ENCODE results near the gene CDC42SE2. TPM values are rescaled to one million over a fixed set of nuclear protein-coding genes. Genes with fewer than 3 reads are reported as not detected.
"Not testable (repeated sequence)": the region's sequence is repeated elsewhere in the genome, so short reads cannot be mapped to it uniquely, and the experiment has no call there.

Gene CDC42SE2
- total RNA-seq, 1 donor from 2014 or later, result 49.3 TPM

DNA sequence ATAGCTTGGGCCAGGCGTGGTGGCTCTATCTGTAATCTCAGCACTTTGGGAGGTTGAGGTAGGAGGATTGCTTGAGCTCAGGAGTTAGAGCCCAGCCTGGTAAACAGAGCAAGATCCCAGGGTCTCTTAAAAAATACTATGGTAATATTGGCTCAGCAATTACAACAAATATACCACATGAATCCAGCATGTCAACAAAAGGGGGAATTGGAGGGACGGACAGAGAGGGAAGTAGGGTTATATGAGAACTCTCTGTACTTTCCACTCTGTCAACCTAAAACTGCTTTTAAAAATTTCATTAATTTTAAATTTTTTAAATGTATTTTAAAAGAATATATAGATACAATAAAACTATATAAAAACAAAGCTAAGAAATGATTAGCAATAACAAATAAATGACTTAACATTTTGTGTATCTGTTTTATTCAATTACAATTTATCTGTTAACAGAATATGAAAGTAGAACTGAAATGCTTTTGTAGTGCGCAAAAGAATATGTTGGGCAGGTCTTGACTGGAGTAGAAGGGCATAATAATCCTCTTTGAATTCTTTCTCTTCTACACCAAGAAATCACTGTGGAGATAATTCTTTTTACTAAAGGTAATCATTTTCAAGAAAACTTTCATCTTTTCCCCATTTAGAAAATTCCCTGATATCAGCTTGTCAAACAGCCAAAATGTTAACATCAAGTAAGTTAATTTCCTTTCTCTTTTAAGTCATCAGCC is 12.9 kb upstream of the CDC42SE2 start:
- no peak for DNase-seq (ENCODE audit: low read depth, low spot score)

DNA sequence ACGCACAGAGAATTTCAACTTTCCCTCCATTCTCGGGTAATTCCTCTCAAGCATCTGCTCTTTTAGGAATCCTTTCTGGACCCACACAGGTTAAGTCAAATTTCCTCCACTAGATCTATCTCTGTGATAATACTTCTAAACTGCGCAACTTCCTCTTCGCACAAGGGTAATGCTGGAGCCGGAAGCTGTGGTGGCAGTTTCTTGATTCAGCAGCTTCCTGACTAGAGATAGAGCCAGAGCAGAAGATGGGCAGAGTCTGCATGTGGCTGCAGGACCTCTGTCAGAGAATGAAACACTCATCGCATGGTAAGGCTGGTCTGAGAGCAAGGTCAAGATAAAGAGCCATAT is 11.1 kb upstream of the CDC42SE2 start:
- DNase-seq (ENCODE audit: low read depth, low spot score), result no peak

DNA sequence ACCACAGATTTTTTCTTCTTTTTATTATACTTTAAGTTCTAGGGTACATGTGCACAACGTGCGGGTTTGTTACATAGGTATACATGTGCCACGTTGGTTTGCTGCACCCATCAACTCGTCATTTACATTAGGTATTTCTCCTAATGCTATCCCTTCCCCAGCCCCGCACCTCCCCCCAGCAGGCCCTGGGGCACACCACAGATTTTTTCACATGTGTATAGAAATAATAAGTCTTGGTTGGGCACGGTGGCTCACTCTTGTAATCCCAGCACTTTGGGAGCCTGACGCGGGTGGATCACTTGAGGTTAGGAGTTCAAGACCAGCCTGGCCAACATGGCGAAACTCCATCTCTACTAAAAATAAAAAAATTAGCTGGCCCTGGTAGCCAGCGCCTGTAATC is 9.8 kb upstream of the CDC42SE2 start:
- DNase-seq (ENCODE audit: low read depth, low spot score), result not testable (repeated sequence)

DNA sequence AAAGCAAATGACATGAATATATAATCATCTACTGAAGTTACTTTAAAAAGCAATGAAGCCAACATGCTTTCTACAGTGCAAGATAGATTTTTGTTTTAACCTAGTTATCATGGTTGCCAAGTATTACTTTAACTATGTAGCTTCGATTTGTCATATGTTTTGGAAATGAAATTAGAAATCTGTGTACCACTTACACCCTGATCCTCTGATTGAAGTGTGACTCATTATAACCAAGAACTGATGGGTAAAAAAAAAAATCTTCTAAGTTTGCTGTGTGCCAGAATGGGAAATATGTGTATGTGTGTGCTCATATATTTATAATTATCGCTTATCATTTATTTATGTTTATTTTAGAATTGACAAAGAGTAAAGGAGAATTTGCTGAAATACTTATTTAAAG is 9.1 kb upstream of the CDC42SE2 start:
- DNase-seq (ENCODE audit: low read depth, low spot score), result no peak

DNA sequence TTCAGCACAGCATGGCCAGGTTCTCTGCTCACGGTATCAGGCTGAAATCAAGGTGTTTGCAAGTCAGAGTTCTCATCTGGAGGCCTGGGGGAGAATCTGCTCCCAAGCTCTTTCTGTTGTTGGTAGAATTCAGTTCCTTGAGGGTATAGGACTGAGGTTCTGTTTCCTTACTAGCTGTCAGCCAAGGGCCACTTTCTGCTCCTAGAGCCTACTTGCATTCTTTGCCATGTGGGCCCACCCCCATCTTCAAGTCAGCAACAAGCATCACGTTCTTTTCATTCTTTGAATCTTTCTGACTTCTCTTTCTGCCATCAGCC is 7.4 kb upstream of the CDC42SE2 start:
- no peak for DNase-seq (ENCODE audit: low read depth, low spot score)

DNA sequence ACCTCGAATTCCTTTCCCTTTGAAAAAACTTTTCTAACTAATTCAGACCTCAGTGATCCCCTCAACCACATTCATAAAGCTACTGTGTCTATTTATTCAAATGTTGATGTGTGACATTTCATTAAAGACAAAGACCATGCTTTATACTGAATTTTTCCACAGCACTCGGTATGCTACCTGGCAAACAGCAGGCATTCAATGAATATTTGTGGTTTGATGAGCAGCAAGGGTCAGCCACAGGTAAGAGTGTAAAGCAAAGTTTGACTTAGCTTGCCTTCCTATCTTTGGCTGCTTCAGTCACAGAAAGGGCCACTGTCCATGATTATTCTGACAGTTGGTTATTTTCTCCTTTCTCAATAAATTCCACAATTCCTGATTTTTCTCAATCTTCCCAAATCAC is 5.1 kb upstream of the CDC42SE2 start:
- no peak for DNase-seq (ENCODE audit: low read depth, low spot score)

DNA sequence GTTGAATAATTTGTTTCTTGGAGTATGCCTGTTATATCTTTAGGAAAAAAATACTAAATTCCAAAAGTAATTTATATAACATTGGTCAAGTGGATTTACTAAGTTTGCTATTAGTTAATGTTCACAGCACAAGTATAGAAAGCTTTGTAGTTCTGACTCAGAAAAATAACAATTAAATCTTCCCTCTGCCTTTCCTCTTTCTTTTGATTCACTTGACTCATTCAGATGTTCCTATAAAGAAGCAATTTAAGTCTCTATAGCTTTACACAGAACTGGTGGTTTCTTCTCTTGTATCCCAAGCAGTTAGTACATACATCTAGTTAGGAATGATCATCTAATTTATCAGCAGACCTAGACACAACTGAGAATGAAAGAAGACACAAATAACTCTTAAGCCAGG is 4.5 kb upstream of the CDC42SE2 start:
- no peak for DNase-seq (ENCODE audit: low read depth, low spot score)

DNA sequence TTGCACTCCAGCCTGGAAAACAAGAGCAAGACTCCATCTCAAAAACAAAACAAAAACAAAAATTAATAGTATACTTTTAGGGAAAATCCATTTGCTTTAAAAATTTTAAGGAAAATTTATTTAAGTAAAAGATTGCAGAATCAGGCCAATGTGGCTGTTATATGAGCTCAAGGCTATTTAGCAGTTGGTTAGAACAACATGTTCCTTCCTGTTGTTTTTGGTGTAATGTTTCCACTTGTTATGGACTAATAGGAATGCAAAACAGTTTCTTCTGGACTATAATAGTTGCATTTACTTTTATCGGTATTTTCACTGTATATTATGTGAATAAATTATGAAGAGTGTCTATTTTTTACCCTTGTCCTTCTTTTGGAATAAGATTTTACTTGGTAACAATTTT is 3.0 kb upstream of the CDC42SE2 start:
- no peak for DNase-seq (ENCODE audit: low read depth, low spot score)

DNA sequence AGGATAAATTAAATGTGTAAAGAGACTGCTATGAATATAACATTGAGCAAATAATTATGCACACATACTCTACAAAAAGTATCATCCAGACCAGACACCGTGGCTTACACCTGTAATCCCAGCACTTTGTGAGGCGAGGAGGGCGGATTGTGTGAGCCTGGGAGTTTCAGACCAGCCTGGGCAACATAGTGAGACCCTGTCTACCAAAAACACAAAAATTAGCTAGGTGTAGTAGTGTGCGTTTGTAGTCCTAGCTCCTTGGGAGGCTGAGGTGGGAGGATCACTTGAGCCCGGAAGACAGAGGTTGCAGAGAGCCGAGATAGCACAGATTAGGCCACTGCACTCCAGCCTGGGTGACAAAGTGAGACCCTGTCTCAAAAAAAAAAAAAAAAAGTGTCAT is 2.4 kb upstream of the CDC42SE2 start:
- DNase-seq (ENCODE audit: low read depth, low spot score), result no peak

DNA sequence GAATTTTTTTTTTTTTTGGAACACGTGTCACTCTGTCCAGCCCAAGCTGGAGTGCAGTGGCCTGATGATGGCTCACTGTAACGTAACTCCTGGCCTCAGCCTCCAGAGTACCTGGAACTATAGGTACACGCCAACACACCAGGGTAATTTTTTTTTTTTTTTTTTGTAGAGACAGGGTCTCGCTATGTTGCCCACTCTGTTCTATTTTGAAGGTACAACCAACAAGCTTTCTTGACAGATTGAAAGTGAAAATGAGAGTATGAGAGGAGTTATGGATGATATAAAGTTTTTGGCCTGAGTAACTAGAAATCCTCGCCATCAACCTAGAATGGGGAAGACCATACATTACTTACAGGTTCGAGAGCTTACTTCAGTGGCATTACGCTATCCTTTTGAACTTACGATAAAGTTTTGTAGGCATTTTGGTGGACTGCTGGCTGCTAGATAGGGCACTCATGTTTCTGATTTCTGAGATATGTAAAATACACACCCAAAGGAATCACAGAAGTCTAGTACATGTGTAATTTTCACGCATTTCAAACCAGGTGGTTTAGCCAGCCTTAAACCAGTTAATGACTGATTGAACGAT is 806 bp upstream of the CDC42SE2 start:
- DNase-seq (ENCODE audit: low read depth, low spot score), result no peak

DNA sequence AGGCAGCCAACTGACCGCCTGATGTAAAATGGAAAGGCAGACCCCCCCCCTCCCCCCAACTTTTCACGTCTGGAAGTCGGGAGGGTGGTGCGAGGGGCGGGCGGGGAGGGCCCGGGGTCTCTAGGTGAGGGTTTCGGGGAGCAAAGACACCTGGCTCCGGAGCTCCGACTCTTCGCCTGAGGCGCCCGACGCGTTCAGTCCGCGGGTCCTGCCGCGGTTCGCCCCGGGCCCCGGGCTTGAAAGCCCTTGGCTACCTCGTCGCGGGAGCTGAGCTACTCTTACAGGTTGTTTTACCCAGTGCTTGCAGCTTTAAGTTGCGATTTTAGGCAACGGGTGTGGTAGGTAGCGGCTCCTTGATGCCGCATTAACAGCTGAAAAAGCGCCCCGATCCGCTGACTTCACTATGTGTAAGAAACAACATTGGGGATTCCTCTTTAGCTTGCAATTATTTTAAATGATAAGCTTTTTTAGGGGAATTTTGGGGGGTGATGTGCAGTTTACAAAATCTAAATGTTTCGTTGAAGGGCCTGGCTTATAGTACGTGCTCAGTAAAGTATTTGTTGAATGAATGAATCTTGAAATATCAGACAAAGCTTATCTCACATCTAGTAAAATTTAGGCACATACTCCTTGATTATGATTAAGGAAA is 722 bp downstream of the CDC42SE2 start:
- DNase-seq (ENCODE audit: low read depth, low spot score), result no peak

DNA sequence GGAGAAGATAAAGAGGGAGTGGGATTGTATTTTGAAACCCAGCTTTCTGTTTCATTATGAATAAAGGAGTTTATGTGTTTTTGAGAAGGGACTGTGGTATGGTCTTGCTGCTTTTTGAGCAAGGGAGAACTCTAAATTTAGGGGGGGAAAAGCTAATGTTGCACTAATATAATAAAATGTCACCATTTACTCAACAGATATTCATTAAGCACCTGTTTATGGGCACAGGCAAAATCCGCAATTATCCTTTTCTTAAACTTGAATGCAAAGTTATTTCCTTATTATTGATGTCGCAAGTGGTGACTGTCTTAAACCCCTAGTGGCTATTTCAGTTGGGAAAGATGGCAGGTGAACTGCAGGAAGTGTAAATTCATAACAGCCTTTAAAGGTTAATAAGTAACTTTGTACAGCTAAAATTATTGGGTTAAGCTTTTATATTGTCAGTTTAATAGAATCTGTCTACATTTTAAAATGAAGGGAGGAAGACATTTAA is 1.5 kb downstream of the CDC42SE2 start:
- DNase-seq (ENCODE audit: low read depth, low spot score), result no peak

DNA sequence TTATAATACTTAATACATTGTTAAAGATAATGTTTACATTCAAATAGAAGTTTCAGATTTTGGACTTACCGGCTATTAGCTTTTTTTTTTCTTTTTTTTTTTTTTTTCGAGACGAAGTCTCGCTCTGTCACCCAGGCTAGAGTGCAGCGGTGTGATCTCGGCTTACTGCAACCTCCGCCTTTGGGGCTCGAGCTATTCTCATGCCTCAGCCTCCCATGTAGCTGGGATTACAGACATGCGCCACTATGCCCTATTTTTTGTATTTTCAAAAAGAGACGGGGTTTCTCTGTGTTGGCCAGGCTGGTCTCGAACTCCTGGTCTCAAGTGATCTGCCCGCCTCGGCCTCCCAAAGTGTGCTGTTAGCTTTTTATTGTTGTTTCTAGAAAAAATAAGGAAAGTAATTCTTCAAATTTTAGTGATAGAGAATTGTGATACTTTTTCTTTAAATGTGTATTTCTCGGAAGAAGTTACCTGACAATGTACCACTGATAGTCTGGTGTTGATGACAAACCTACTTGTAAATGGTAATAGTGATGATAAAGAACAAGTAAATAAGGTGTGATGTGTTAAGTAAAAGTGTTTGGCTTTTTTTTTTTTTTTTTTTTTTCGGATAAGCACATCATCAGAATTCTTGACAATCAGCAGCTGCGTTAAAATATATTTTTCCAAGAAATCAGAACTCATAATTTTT is 2.7 kb downstream of the CDC42SE2 start:
- no peak for DNase-seq (ENCODE audit: low read depth, low spot score)

DNA sequence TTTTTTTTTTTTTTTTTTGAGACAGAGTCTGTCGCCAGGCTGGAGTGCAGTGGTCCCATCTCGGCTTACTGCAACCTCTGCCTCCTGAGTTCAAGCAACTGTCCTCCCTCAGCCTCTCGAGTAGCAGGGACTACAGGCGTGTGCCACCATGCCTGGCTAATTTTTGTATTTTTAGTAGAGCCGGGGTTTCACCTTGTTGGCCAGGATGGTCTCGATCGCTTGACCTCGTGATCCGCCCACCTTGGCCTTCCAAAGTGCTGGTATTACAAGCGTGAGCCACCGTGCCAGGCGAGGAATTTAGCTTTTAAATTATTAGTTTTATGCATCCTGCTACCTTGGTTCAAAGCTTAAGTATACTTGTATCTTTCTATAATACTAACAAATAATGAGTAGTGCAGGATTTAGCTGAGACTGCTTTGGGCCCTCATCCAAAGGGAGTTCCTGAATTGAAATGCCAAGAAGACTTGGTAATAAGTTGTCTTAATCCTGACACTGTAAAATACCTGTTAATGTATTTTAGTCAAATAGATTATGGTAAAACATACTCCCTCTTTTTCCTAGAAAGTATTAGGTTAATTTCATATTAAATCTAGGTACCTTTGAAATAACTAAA is 5.0 kb downstream of the CDC42SE2 start:
- no peak for DNase-seq (ENCODE audit: low read depth, low spot score)

DNA sequence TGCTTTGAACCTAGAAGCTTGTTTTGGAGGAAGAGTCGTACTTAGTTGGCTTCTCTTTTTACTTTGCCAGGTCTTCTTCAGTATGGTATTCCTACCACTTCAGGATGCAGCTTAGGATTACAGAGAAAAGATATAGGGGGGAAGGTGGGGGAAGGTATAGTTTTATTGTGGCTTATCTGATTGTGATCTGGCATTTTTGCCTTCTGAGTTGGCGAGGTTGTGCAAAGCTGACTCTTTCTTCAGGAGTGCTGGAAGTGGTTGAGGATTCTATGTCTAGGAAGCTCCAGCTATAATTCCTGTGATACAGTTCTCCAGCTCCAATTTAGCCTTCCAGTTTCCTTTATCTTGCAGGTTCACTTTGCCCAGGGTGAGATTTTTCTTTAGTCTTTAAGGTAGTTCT is 7.0 kb downstream of the CDC42SE2 start:
- DNase-seq (ENCODE audit: low read depth, low spot score), result no peak

DNA sequence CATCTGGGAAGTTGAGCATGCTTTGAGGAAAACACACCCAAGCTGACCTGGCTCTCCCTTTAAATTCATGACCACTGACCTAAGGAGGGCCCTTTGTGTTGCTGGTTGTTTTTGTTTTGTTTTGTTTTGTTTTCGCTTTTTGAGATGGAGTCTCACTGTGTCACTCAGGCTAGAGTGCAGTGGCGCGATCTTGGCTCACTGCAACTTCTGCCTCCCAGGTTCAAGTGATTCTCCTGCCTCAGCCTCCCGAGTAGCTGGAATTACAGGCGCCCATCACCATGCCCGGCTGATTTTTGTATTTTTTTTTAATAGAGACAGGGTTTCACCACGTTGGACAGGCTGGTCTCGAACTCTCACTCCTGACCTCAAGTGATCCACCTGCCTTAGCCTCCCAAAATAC is 8.0 kb downstream of the CDC42SE2 start:
- DNase-seq (ENCODE audit: low read depth, low spot score), result not testable (repeated sequence)

DNA sequence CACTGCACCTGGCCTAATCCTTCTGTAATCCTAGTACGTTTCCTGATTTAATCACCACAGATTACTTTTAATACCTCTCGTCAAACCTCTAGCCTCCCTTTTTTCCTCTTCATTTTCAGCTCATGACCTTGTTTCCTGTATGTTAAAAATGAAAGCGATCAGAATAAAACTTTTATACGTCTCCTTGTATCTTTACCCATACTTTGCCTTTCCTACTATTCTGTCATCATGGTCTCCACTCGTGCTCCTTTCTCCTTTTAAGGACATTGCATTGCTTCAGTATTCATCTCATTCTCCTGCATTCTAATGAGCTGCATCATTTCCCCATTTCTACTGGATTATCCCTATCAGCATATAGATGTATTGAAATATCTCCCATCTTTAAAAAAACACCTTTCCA is 8.5 kb downstream of the CDC42SE2 start:
- DNase-seq (ENCODE audit: low read depth, low spot score), result no peak

DNA sequence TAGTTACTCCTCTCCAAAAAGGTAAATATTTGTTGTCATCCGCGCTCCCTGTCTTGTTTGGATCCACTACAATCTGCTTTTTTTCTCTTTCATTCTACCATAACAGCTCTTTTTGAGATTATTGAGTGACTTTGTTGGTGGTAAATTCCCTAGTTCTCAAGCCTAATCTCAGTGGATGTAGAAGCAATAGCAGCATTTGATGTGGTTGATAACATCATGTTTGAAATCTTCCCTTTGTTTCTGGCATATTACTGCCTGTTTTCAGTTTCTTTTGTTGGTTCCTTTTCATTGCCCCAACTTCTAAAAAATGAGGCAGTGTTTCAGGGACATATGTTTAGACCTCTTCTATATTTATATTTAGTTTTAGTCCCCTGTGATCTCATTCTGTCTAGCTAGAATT is 8.9 kb downstream of the CDC42SE2 start:
- DNase-seq (ENCODE audit: low read depth, low spot score), result no peak

DNA sequence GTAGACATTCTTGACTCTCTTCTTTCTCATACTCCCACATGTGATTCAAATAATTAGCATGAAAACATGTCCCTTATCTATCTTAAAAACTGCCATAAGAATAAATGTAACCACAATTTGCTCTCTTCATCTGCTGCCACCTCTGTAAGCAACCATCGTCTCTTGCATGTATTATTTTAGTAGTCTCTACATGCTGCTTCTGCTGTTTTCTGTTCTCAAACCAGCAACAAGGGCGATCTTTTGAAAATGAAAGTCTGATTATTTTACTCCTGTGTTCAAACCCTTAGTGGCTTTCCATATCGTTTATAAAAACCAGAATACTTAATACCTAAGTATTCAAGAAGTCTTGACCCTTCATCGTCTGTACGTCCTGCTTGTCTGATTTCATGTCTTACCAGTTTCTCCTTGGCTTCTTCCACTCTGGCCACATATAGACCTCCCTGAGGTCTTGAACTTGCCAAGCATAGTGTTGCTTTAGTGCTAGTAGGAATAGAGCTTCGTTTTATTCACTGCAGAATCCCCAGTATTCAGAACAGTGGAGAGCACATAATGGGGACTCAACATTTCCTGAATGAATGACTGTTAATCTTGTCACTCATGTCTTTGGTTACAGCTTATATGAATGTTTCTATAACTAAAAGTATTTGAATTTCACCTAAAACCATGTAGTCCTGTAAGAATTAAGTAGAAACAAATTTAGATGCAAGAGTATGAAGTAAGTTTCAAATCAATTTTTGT is 10.6 kb downstream of the CDC42SE2 start:
- no peak for DNase-seq (ENCODE audit: low read depth, low spot score)

DNA sequence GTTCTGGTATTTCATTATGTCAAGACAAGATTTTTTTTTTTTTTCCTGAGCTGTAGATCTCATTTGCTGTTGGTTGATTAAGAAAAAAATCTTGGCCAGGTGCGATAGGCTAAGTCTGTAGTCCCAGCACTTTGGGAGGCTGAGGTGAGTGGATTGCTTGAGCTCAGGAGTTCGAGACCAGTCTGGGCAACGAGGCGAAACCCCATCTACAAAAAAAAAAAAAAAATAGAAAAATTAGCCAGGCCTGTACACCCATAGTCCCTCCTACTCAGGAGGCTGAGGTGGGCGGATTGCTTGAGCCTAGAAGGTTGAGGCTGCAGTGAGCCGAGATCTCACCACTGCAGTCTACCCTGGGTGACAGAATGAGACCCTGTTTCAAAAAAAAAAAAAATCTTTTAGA is 12.2 kb downstream of the CDC42SE2 start:
- DNase-seq (ENCODE audit: low read depth, low spot score), result no peak

DNA sequence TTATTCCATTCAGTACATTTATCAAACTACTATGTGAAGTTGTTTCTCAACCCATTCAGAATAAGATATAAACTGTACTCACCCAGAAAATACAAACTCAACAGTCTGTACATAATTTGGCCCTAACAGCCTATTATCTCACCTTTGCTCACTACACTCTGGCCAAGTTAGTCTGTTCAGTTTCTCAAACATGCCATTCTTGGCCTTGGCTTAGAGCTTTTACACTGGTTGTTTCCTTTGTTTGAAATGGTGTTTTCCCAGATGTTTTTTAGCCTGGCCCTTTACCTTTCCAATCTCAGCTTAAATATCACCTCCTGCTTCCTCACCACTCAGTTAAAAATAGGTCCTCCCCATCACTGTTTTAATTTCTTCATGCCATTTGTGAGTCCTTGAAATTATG is 13.6 kb downstream of the CDC42SE2 start:
- DNase-seq (ENCODE audit: low read depth, low spot score), result no peak

All from pulmonary artery endothelial cell (primary cell).